NCI-H146 (cell line): ENCODE data around the gene GJE1.

ENCODE experiments used
- DNase-seq: peaks from one replicate; lab custom pipeline; 2025; lab: John Stamatoyannopoulos, UW

Gene GJE1

GRCh38 chr6:142165227-142165626, 32.5 kb downstream of the GJE1 start:
- DNase-seq = no peak

DNA sequence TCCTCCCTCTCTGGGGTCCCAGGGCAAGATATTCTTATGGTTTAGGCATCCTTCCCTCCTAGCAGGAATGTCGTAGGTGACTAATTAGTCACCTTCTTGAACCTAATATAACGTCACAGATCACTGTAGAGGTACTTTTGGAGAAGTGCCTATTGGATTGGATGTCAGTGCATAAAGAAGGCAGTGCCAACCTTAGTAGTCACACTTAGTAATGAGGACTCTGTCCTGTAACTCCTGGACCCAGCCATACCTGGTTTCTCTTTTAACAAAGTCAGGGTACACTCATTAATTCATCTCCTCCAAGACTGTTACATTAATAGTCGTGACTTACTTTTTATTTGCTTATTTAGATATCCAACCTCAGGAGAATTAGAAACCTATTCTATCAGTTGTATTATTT, 34.3 kb downstream of the GJE1 start:
- DNase-seq = no peak

DNA sequence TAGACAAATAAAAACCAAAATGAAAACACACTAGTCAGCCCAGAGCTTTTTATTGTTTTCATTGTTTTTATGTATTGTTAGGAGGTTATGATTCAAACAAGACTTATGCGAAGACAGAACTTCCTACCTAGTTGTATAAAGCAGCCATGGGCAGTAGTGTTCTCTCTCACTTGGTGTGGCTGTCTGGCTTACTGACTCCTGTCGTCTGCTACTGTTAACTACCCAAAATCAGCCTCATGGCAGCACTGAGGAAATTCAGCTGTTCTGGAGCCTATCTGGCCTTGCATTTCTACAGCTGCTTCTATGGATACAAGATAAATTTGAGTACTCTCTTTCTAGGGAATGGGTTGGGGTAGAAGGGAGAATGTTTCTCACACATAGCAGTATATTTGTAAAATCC, 34.8 kb downstream of the GJE1 start:
- no peak for DNase-seq

- no peak for DNase-seq
Measured at GRCh38 chr6:142171351-142171750, 38.6 kb downstream of the GJE1 start.

GRCh38 chr6:142172758-142173157, 40.0 kb downstream of the GJE1 start:
- DNase-seq = no peak

DNA sequence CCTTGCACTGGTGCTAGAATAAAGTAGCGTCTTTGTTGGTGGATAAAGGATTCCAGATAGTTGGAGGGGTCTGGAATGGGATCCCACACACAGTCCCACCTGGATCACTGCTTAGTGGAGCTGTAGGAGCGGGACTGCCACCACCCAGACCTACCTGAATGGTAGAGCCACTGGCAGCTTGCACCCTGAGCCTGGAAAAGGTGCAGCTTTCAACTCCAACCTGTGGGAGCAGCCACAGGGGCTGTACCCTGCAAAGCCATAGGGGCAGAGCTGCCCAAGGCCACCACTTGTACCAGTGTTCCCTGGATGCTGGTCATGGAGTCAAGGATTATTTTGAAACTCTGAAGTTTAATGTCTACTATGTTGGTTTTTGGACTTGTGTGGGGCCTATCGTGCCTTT, 41.3 kb downstream of the GJE1 start:
- no peak for DNase-seq

- DNase-seq = no peak
Measured at GRCh38 chr6:142174703-142175102, 42.0 kb downstream of the GJE1 start.

- DNase-seq = no peak
Measured at GRCh38 chr6:142178129-142178528, 45.4 kb downstream of the GJE1 start.

- no peak for DNase-seq
Measured at GRCh38 chr6:142182004-142182403, 49.3 kb downstream of the GJE1 start.

DNA sequence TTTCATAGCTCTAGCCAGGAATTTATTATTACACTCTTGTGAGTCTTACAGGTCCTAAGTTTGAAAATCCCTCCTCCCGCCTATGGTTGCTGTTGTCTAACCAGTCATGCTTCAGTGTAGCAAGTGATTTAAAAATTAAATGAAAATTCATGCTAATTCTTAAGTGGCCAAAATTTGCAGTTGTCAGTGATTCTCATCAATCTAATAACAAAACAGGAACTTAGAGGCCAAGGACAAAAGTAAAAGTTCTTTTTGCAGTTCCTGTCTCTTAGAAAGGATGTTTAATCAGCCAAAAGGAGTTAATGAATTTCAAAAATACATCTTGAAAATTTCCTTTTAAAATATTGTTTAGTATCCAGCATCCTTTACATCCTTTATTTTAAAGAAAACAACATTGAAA, 50.6 kb downstream of the GJE1 start:
- DNase-seq = no peak

DNA sequence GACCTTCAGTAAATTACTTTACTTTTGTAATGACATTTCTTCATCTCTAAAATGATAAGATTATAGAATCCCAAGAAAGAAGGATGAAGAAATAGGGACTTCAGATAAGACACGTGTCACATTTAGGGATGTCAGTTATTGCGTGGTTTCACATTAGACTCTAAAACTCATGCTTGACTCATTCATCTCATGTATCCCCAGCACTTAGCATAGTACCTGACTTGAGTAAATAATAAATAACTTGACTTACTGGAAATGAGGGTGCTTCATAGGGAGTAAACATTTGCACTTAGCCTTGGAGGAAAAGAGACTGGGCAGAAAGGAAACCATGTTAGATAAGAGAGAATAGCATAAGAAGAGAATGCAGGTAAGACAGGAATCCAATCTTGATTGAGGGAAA, 51.6 kb downstream of the GJE1 start:
- DNase-seq = no peak
